T-helper 1 cell treated with Interleukin-12 subunit alpha and Interleukin-12 subunit beta and Interleukin-4 antibody, amounts not matched to agents 30 μg/mL and 1 μg/mL, for 36 hours (primary cell): Measurements from ENCODE around the gene FHIT.

ENCODE experiments used
- H3K27ac Mint-ChIP-seq: one replicate; pipeline ENCODE4 v1.8.0; 2021; ENCODE audit warnings: mild to moderate bottlenecking, mixed read lengths
- H3K27me3 Mint-ChIP-seq: one replicate; pipeline ENCODE4 v1.8.0; 2021; ENCODE audit warnings: low read depth, mixed read lengths
- H3K36me3 Mint-ChIP-seq: one replicate; pipeline ENCODE4 v1.8.0; 2021; ENCODE audit warnings: low read depth, mixed read lengths
- H3K4me1 Mint-ChIP-seq: one replicate; pipeline ENCODE4 v1.8.0; 2021; ENCODE audit warnings: low read depth, mixed read lengths
- H3K4me3 Mint-ChIP-seq: one replicate; pipeline ENCODE4 v1.8.0; 2021; ENCODE audit warnings: mild to moderate bottlenecking, moderate library complexity, mixed read lengths
- H3K9me3 Mint-ChIP-seq: one replicate; pipeline ENCODE4 v1.8.0; 2021; ENCODE audit warnings: mixed read lengths

Gene FHIT

GRCh38 chr3:59927056-59927455, 1324.2 kb downstream of the FHIT start:
- H3K36me3 Mint-ChIP-seq: peaks cover 34% of the 10 kb centered on the region
- no peak overlapping the region for H3K27ac Mint-ChIP-seq
- H3K9me3 Mint-ChIP-seq: no peaks in the 10 kb centered on the region
- peaks cover 29% of the 10 kb centered on the region for H3K4me1 Mint-ChIP-seq
- H3K27me3 Mint-ChIP-seq: no peaks in the 10 kb centered on the region
- H3K4me3 Mint-ChIP-seq: no peak overlapping the region

DNA sequence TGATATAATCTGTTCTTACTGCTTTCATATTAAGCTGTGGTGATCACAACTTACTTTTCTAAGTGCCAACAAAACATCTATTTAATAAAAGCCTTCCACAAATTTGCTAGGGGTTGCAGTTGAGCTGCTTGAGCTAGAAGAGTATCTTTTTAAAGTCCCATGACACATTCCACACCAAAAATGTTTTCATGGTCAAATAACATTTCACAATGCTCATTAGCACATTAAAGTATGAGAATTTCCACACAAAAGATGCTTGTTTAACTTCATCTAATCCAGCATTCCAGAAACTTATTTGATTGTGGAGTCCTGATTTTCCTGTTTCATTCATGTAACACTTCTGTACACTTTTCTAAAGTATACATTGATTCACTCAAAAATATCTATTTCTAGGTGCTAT, 1325.3 kb downstream of the FHIT start:
- peaks cover 38% of the 10 kb centered on the region for H3K36me3 Mint-ChIP-seq
- no peak overlapping the region for H3K27ac Mint-ChIP-seq
- no peaks in the 10 kb centered on the region for H3K9me3 Mint-ChIP-seq
- H3K27me3 Mint-ChIP-seq: no peaks in the 10 kb centered on the region
- H3K4me3 Mint-ChIP-seq: no peak overlapping the region
- H3K4me1 Mint-ChIP-seq: peaks cover 31% of the 10 kb centered on the region

- H3K4me1 Mint-ChIP-seq: peaks cover 40% of the 10 kb centered on the region
- H3K9me3 Mint-ChIP-seq: no peaks in the 10 kb centered on the region
- H3K27me3 Mint-ChIP-seq: no peaks in the 10 kb centered on the region
- no peak overlapping the region for H3K27ac Mint-ChIP-seq
- peaks cover 44% of the 10 kb centered on the region for H3K36me3 Mint-ChIP-seq
- H3K4me3 Mint-ChIP-seq: no peak overlapping the region
These were observed 1329.1 kb downstream of the FHIT start for GRCh38 chr3:59922192-59922591.

- Mint-ChIP-seq H3K27me3 (no peaks in the 10 kb centered on the region), H3K9me3 (peaks cover 3% of the 10 kb centered on the region), H3K4me1 (peaks cover 39% of the 10 kb centered on the region), H3K36me3 (peaks cover 51% of the 10 kb centered on the region), H3K4me3 (no peak overlapping the region), H3K27ac (no peak overlapping the region)
These were observed 1330.4 kb downstream of the FHIT start for GRCh38 chr3:59920822-59921221.

DNA sequence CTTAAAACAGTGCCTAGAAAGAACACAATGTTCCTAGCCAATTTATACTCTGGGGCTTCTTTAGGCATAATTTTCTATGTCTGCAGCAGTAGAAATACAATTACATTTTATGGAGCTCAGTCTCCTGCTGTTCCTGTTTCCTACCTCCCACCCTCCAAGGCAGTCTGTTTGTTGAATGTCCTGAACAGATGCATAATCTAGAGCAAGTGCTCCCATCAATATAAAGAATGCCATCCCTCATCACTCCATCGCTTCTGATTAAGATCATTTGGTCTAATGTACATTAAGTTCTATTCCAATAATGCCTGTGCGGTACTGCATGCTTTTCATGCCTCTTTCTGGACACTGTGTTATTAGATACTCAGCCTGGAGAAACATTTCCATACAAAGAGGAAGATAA, 1331.7 kb downstream of the FHIT start:
- Mint-ChIP-seq H3K4me1 (peaks cover 35% of the 10 kb centered on the region), H3K27ac (no peak overlapping the region), H3K27me3 (no peaks in the 10 kb centered on the region), H3K36me3 (peaks cover 63% of the 10 kb centered on the region), H3K9me3 (peaks cover 3% of the 10 kb centered on the region), H3K4me3 (no peak overlapping the region)

GRCh38 chr3:59914251-59914650, 1337.0 kb downstream of the FHIT start:
- Mint-ChIP-seq H3K27me3 (no peaks in the 10 kb centered on the region), H3K9me3 (peaks cover 3% of the 10 kb centered on the region), H3K4me3 (no peak overlapping the region), H3K27ac (no peak overlapping the region), H3K36me3 (peaks cover 62% of the 10 kb centered on the region), H3K4me1 (peaks cover 16% of the 10 kb centered on the region)

GRCh38 chr3:59913645-59914044, 1337.6 kb downstream of the FHIT start:
- Mint-ChIP-seq H3K4me1 (peaks cover 9% of the 10 kb centered on the region), H3K27ac (no peak overlapping the region), H3K27me3 (no peaks in the 10 kb centered on the region), H3K4me3 (no peak overlapping the region), H3K9me3 (peaks cover 3% of the 10 kb centered on the region), H3K36me3 (peaks cover 60% of the 10 kb centered on the region)

DNA sequence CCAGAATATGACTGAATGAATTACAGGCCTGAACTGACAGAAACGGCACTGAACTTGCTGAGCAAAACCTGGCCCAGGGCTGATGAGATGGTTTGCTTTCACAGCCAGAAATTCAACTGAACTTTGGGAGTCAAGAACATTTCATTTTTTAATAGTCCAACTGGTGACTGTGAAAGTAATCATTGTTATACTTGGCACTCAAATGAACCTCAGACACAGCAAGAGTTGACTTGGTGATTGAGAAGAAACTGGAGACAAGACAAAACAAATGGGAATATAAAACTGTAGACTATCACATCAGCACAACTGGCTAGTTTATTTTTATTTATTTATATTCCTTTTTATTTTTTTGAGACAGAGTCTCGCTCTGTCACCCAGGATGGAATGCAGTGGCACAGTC, 1342.6 kb downstream of the FHIT start:
- no peaks in the 10 kb centered on the region for H3K4me1 Mint-ChIP-seq
- H3K36me3 Mint-ChIP-seq: peaks cover 40% of the 10 kb centered on the region
- peaks cover 4% of the 10 kb centered on the region for H3K9me3 Mint-ChIP-seq
- no peaks in the 10 kb centered on the region for H3K27me3 Mint-ChIP-seq
- H3K27ac Mint-ChIP-seq: no peak overlapping the region
- H3K4me3 Mint-ChIP-seq: no peak overlapping the region

DNA sequence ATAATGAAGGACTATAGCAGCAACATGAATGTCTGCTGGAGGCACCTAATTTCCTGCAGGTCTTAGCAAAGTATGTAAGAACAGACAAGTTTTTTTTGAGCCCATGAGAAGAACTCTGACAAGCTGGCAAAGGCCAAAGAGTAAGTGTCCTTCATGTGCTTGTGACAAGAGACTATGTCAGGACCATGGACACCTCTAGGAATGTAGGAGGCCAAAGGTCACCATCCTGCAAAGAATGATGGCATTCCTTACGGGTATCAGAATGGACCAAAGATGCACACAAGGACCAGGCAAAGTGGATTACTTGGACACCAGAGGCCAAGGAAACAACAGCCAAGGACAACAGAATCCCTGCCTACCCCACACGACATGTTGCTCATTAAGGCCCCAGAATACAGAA, 1343.0 kb downstream of the FHIT start:
- no peak overlapping the region for H3K4me3 Mint-ChIP-seq
- H3K9me3 Mint-ChIP-seq: peaks cover 4% of the 10 kb centered on the region
- H3K36me3 Mint-ChIP-seq: peaks cover 40% of the 10 kb centered on the region
- H3K4me1 Mint-ChIP-seq: no peaks in the 10 kb centered on the region
- H3K27me3 Mint-ChIP-seq: no peaks in the 10 kb centered on the region
- H3K27ac Mint-ChIP-seq: no peak overlapping the region

DNA sequence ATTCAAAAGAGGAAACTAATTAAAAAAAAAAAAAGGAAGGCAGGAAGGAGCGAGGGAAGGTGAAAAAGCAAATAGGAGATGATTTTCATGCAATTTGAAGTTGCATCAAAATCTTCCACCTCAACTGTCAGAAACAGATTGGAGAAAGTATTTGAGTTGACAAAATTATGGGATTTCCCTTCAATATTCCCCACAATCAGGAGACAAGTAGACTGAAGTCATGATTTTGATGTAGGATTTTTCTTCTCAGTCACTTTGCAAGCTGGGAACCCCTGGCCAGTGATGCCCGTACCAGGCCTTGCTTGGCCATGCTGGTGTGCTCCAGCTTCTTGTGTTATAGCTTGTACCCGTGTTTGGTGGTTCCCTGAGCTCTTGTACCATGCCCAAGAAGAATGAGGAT, 1347.0 kb downstream of the FHIT start:
- Mint-ChIP-seq H3K27ac (no peak overlapping the region), H3K4me3 (no peak overlapping the region), H3K27me3 (no peaks in the 10 kb centered on the region), H3K9me3 (peaks cover 4% of the 10 kb centered on the region), H3K4me1 (no peaks in the 10 kb centered on the region), H3K36me3 (peaks cover 34% of the 10 kb centered on the region)

DNA sequence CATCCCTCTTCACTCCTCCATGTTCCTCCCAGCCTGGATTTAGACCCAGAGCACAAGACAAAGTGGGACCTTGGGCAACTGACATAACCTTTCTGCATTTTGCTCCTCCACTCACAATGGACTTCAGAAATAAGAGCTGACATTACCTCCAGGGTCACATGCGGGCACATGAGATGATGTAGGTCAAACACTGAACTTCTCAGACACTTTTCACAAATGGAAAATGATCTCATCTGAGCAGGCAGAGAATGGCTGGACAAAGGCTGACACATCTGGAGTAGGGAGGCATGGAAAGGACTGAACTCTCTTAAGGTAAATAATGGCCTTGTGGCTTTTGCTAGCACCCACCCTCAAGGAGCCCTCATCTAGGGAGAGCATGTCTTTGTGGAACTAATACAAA, 1352.2 kb downstream of the FHIT start:
- peaks cover 28% of the 10 kb centered on the region for H3K36me3 Mint-ChIP-seq
- peaks cover 10% of the 10 kb centered on the region for H3K4me1 Mint-ChIP-seq
- H3K9me3 Mint-ChIP-seq: no peaks in the 10 kb centered on the region
- H3K4me3 Mint-ChIP-seq: no peak overlapping the region
- no peak overlapping the region for H3K27ac Mint-ChIP-seq
- H3K27me3 Mint-ChIP-seq: no peaks in the 10 kb centered on the region

DNA sequence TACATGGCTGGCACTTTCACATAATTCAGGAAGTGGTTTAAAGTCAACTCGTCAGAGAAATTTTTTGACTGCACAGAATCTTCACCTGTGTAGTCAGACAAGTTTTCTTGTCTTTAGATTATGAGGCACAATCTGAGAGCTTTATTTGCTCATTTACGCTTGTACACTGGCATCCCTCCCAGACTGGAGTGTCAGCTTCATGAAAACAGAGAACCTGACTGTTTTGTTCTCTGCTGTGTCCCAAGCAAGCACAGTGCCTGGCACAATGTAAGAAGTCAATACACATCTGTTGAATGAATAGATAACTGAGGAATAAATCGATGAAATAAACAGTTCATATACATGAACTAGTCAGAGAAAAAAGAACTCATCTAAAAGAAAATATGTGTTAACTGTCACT, 1355.3 kb downstream of the FHIT start:
- Mint-ChIP-seq H3K27me3 (no peaks in the 10 kb centered on the region), H3K9me3 (no peaks in the 10 kb centered on the region), H3K36me3 (peaks cover 33% of the 10 kb centered on the region), H3K4me3 (no peak overlapping the region), H3K27ac (no peak overlapping the region), H3K4me1 (peaks cover 10% of the 10 kb centered on the region)

GRCh38 chr3:59894425-59895121, 1356.7 kb downstream of the FHIT start:
- no peaks in the 10 kb centered on the region for H3K9me3 Mint-ChIP-seq
- H3K4me3 Mint-ChIP-seq: no peak overlapping the region
- H3K27me3 Mint-ChIP-seq: no peaks in the 10 kb centered on the region
- peaks cover 26% of the 10 kb centered on the region for H3K36me3 Mint-ChIP-seq
- H3K4me1 Mint-ChIP-seq: peaks cover 13% of the 10 kb centered on the region
- H3K27ac Mint-ChIP-seq: no peak overlapping the region

DNA sequence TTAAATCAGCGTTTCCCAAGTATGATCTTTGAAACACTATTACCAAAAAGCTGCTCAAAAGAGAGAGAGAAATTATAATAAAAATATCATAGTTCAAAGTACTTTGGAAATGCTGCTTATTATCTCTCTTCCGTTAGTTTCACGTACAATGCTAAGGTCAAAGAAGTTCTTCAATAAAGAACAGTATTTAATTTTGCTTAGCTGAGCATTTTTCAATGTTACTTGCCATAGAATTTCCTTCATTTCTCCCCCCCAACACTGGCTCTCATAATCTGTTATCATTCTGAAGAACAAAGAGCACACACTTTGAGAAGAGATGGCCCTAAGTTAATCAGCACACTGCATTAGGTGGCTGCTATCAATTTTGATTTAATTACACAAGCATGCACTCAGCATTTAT, 1360.6 kb downstream of the FHIT start:
- Mint-ChIP-seq H3K27me3 (no peaks in the 10 kb centered on the region), H3K9me3 (no peaks in the 10 kb centered on the region), H3K27ac (no peak overlapping the region), H3K36me3 (peaks cover 19% of the 10 kb centered on the region), H3K4me1 (peaks cover 11% of the 10 kb centered on the region), H3K4me3 (no peak overlapping the region)

- no peak overlapping the region for H3K27ac Mint-ChIP-seq
- H3K36me3 Mint-ChIP-seq: peaks cover 12% of the 10 kb centered on the region
- H3K4me3 Mint-ChIP-seq: no peak overlapping the region
- no peaks in the 10 kb centered on the region for H3K9me3 Mint-ChIP-seq
- H3K27me3 Mint-ChIP-seq: no peaks in the 10 kb centered on the region
- peaks cover 18% of the 10 kb centered on the region for H3K4me1 Mint-ChIP-seq
These were observed 1364.5 kb downstream of the FHIT start for GRCh38 chr3:59886790-59887189.
